Transverse colon (tissue), 3 donors: ENCODE data around the gene P2RY10.
"Not testable (repeated sequence)": the region's sequence is repeated elsewhere in the genome, so short reads cannot be mapped to it uniquely, and the experiment has no call there.

ENCODE experiments used
- POLR2A ChIP-seq: fragments of 450-650 bp; IDR thresholded peaks from one replicate; pipeline ENCODE4 v1.6.1; 2016; ENCODE audit warnings: antibody characterized with exemption, mild to moderate bottlenecking, moderate library complexity
- TF ChIP-seq, protein P1 (sequence below), 5 experiments: fragments of 200-600 bp in 3 of 5; fragments of 450-650 bp in 2 of 5; sonication (generic) in 3 of 5; IDR thresholded peaks; 1 replicate in 2 of 5; 2 replicates in 3 of 5; pipeline ENCODE4 v1.5.1; 2016 to 2017; ENCODE audit warnings: antibody characterized with exemption in 5 of 5, inconsistent platforms in 3 of 5, mild to moderate bottlenecking in 2 of 5, moderate library complexity in 1 of 5

DNA sequence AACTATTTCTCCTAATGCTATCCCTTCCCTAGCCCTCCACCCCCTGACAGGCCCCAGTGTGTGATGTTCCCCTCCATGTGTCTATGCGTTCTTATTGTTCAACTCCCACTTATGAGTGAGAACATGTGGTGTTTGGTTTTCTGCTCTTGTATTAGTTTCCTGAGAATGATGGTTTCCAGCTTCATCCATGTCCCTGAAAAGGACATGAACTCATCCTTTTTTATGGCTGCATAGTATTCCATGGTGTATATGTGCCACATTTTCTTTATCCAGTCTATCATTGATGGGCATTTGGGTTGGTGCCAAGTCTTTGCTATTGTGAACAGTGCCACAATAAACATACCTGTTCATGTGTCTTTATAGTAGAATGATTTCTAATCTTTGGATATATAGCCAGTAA lies 62.3 kb downstream of the P2RY10 start:
- TF ChIP-seq, protein P1, sequence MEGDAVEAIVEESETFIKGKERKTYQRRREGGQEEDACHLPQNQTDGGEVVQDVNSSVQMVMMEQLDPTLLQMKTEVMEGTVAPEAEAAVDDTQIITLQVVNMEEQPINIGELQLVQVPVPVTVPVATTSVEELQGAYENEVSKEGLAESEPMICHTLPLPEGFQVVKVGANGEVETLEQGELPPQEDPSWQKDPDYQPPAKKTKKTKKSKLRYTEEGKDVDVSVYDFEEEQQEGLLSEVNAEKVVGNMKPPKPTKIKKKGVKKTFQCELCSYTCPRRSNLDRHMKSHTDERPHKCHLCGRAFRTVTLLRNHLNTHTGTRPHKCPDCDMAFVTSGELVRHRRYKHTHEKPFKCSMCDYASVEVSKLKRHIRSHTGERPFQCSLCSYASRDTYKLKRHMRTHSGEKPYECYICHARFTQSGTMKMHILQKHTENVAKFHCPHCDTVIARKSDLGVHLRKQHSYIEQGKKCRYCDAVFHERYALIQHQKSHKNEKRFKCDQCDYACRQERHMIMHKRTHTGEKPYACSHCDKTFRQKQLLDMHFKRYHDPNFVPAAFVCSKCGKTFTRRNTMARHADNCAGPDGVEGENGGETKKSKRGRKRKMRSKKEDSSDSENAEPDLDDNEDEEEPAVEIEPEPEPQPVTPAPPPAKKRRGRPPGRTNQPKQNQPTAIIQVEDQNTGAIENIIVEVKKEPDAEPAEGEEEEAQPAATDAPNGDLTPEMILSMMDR (IDR thresholded peaks at IDR 0.05), result not testable (repeated sequence)
- TF ChIP-seq POLR2A, result not testable (repeated sequence)
